Posterior cingulate gyrus (tissue), 11 donors: ENCODE measurements around the gene POLR2E.

Source experiments
- DNase-seq, 10 donors: peaks; one replicate each; pipeline versions ENCODE4 v3.0.0 to v3.0.0-alpha.2; 2020 to 2021; ENCODE audit warnings: mixed read lengths in 3 of 10
- intact Hi-C: fragments of 100-400 bp; cut with DNase I; formaldehyde crosslinking; loops from one replicate; pipeline ENCODE4 v1.15.1; 2023

POLR2E gene

DNA sequence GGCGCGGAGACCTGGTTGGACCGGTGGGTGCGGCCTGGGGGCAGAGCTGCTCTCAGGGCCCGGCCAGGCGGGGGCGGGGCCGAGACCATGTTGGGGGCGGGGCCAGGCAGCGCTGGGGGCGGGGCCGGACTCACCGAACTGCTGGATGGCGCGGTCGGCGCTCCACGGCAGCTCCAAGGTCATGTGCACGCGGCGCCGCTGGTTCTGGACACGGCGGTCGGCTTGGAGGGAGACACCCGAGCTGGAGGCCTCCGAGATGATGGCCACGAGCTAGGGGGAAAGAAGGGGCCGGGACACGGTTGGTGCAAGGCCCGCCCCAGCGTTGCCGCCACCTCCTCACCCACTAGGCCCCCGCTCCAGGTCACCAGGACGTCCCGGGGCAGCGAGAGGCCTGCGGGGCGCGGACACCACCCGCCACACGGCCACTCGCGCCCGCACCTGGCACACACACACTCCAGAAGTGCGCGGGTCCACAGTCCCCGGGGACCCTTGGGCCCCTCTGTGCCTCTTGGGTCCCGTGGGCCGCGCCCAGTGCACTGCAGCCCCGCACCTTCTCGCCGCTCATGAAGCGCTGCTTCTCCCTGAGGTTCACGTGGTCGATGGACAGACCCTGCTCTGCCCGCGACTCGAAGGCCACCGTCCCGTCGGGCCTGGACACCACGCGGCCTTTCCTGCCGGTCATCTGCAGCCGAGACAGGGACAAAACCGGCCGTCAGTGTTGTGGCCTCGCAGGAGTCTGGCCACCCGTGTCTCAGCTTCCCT lies 17.3 kb upstream of the POLR2E start:
- no peak for DNase-seq

DNA sequence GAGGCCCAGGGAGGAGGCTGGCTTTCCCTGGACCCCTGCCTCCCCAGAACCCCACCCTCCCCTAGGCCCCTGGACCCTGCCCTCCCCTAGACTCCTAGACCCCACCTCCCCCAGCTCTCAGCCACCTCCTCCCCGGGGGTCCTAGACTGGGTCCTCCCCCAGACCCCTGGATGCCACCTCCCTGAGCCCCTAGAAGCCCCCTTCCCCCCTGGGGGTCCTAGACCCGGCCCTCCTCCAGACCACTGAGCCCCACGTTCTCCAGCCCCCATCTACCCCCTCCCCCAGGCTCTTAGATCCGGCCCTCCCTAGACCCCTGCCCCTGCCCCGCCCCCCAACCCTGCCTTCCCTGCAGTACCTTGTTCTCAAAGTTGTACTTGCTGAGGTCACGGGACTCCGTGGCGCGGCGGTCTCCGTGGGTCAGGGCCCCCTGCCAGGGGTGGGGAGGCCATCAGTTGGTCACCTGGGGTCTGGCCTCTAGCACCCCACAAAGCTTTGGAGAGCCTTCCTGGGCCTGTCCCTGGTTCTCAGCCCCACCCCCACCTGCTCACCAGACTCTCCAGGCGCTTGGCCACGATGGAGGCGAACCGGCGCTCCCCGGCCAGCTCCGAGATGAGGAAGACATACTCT lies 16.6 kb upstream of the POLR2E start:
- intact Hi-C loops: loop anchor here (5.0 kb wide), 2 partner anchors 81 to 126 kb away; partner anchors contain the start of gene CBARP
- DNase-seq: no peak

More for the DNA sequence above, 17.3 kb upstream of the POLR2E start:
- intact Hi-C loops: loop anchor here (5.0 kb wide), 2 partner anchors 80 to 125 kb away; partner anchors contain the start of gene CBARP

DNA sequence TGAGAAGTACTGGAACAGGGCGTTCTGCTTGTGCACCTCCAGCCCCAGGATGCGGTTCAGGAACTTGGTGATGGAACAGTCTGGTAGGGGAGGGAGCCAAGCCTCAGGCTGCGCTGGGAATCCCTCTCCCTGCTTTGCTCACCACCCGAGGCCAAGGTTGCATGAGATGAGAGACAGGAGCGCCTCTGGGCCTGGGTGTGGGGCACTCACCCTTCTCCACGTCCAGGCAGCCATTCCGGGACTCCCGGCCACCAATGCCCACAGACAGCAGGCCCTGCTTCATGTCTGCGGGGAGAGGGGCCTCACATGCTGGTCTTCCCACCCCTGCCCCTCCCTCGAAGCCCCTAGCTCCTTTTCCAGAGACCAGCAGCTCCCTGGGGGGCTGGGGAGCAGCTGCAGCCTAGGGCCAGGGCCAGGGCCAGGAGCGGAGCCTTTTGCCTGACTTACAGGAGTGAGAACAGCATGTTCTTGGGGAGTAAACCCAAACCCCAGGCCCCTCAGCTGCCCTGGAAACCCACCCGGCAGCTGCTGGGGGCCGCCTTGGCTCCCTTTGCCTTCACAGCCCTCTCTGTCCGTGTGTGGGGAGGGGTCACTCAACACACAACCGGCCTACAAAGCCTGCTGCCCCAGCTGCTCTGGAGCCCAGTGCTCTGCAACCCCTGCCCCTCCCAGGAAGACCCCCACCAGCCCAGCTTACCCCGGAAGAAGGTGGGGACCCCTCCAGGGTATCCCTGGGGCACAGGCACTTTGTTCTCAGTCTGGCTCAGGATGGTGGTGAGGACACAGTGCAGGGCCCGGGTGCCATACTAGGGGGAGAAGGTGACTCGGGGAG lies 15.8 kb upstream of the POLR2E start:
- no peak for DNase-seq
- intact Hi-C loops: loop anchor here (5.0 kb wide), 2 partner anchors 81 to 126 kb away; partner anchors contain the start of gene CBARP

DNA sequence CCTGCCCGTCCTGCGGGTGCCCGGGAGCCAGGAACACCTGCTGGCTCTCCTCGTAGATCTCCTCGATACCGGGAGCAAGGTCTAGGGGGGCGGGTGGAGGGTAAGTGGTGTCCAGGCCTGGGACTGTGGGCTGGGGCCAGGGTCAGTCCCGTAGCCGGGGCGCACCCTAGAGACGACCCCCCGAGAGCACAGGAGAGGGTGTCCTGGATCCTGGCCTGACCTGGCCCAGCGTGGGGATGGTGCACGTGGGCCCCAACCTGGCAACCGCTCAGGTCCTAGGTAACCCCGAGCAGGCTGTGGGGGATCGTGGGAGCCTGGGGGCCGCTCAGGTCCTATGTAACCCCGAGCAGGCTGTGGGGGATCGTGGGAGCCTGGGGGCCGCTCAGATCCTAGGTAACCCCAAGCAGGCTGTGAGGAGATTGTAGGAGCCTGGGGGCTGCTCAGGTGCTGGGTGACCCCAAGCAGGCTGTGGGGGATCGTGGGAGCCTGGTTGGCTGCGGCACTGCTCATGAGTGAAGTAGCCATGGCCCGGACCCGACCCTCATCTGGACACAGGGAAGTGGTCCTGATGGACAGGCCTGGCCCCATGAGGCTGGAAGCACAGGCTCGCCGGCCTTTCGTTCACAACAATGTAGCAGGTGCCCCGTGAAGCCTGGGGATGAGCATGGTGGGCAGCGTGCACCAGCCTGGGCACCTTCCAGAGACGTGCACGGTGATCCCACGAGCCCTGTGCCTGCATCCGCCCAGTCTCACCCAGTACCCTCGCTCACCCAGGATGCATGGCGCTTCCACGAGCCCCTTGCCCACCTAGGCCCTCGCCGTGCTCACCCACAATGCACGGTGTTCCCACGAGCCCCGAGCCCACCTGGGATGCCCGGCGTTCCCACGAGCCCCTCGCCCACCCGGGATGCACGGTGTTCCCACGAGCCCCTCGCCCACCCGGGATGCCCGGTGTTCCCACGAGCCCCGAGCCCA lies 14.8 kb upstream of the POLR2E start:
- DNase-seq: no peak
- intact Hi-C loops: loop anchor here (5.0 kb wide), 2 partner anchors 82 to 127 kb away; partner anchors contain the start of gene CBARP

DNA sequence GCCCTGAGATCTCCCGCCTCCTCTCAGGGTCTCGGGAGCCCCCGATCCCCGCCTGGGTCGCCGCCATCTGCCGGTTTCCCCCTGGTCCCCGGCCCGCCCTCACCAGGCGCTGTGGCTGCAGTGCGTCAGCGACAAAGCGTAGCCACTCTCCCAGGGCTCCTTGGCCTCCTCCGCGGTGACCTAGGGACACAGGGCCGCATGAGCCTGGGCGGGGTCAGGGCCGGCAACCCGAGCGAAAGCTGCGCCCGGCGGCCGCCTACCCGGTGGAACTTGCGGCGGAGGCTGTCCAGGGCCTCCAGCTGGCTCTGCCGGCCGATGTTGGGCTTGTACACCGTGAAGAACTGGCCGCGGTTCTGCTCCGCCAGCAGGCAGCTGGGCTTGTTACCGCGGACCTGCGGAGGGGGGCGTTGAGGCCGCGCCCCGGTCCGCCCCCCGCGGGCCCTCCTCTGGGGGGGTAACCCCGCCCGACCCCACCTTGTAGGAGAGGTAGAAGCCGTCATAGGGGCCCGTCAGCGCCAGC lies 13.9 kb upstream of the POLR2E start:
- no peak for DNase-seq
- intact Hi-C loops: no loop called here

DNA sequence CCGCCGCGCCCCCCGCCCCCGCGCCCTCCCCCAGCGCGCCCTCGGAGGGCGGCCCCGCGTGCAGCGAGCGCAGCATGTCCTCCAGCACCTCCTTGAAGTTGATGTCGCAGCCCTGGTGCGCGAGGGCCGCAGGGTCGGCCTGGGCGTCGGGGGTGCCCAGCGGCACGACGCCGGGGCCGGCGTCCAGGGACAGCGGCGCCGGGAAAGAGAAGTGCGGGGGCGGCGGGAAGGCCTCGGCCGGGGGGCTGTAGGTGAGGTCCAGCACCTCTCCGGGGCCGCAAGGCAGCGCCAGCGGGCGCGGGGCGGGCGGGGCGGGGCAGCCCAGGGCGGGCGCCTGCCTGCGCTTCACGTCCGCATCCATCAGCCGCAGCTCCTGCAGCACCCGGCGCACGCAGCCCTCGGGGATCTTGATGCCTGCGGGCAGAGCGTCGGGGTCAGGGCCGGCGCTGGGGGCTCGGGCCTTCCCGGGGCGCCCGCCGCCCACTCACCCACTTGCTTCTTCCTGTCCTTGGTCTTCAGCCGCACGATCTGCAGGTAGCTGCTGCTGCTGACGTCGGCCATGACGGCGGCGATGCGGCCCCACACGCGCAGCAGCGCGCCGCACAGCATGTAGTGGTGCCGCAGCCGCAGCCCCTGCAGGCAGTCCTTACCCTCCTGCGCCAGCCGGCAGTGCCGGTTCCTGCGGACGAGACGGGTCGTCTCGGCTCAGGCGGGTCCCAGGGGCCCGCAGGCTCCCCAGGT lies 13.3 kb upstream of the POLR2E start:
- no peak for DNase-seq
- intact Hi-C loops: no loop called here

DNA sequence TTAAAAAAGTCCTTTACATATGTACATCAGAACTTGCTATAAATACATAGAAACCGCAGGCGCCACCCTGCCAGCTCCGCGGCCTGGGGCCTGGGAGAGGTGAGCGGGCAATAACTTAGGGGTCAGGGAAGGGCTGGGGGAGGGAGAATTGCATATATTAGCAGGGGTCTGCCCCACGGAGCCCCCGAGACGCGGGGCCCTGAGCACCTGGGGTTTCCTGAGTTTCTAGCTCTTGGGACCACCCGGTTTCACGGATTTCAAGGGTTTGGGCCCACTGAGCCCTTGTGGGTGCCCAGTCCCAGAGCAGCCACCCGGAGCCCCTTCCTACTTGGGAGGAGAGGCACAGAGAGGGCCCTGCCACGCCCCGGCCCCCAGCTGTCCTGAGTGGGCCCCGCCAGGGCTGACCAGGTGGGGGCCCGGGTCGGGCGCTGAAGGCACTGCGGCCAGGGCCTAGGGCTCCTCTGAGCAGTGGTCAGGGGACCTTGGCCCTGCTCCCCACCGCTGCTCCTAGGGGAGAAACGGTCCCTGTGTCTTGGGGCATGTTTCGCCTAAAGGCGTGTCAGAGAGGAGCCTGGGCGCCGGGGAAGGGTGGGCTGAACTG lies 12.6 kb upstream of the POLR2E start:
- no peak for DNase-seq
- intact Hi-C loops: no loop called here

DNA sequence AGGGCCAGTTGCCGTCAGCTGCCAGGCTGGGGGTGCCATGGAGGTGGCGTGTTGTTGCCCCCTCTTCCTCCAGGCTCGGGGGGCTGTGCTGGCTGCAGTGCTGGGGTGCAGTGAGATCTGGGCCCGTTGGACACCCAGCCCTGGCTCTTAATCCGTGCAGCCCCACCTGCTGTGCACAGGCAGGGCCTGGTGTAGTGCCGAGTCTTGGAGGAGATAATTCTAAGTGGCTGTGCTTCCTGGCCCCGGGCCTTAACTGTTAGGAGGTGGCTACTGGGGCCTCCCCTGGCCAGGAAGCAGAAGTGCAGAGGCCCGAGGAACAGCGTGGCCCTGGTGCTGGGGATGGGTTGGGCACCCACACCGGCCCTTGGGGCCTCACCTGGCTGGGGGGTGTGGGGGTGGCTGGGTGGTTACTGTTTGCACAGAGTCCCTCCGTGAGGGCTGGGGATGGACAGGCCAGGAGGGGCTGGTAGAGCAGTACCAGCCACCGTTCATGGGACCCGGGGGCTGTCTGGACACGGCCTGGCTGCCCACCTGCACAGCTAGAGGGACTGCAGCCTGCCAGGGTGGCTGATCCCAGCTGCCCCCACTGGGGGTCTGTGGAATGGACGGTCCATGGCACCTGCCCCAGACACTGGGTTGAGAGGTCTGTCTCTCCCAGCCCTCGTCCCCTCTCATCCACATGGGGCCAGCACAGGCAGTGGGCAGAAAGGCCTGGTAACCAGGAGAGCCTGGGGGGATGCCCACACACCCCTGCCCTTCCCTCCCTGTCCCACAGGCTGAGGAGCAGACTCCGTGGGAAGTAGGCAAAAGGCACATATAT lies 11.9 kb upstream of the POLR2E start:
- intact Hi-C loops: no loop called here
- no peak for DNase-seq

DNA sequence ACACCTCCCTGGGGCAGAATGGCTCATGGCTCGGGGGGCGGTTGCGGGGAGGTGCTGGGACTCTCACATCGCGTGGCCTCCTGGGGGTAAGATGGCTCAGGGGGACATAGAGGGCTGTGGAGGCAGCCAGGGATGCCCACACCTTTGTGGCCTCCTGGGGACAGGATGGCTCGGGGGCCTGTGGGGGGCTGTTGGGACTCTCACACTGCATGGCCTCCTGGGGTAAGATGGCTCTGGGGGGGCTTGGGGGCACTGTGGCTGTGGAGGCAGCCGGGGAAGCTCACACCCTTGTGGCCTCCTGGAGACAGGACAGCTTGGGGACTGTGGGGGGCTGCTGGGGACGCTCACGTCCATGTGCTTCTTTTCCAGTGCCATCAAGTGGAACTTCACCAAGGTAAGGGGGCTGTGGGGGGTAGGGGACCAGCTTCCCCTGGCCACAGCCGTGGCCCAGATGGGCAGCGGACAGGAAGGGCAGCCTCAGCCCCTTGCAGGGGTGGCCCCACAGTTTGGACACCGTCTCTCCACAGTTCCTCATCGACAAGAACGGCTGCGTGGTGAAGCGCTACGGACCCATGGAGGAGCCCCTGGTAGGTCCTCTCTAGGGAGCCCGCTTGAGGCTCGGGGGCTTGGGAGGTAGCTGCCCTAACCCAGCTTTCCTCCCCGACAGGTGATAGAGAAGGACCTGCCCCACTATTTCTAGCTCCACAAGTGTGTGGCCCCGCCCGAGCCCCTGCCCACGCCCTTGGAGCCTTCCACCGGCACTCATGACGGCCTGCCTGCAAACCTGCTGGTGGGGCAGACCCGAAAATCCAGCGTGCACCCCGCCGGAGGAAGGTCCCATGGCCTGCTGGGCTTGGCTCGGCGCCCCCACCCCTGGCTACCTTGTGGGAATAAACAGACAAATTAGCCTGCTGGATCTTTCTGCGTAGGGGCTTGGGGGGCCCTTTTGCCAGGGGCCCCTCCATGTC lies 11.0 kb upstream of the POLR2E start:
- no peak for DNase-seq
- intact Hi-C loops: no loop called here

DNA sequence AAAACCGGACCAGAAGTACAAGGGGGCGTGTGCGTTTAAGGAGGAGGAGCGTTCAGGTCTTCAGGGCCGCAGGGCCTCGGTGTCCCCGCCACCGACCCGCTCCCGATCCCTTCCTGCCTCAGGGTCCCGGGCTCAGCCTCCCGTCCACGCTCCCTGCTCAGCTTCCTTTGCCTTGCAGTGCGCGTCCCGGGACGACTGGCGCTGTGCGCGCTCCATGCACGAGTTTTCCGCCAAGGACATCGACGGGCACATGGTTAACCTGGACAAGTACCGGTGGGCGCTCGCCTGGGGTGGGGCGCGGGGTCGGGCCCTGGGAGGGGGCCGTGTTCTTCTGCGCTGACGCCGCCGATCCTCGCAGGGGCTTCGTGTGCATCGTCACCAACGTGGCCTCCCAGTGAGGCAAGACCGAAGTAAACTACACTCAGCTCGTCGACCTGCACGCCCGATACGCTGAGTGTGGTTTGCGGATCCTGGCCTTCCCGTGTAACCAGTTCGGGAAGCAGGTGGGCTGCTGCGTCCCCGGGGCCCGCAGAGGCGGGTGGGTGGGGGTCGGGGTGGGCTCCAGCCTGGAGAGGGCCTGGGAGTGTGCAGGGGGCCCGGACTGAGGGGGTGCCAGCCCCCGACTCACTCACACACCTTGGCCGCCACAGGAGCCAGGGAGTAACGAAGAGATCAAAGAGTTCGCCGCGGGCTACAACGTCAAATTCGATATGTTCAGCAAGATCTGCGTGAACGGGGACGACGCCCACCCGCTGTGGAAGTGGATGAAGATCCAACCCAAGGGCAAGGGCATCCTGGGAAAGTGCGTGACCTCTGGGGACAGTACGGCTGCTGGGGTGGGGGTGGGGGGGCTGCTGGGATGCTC lies 10.1 kb upstream of the POLR2E start:
- no peak for DNase-seq
- intact Hi-C loops: no loop called here

DNA sequence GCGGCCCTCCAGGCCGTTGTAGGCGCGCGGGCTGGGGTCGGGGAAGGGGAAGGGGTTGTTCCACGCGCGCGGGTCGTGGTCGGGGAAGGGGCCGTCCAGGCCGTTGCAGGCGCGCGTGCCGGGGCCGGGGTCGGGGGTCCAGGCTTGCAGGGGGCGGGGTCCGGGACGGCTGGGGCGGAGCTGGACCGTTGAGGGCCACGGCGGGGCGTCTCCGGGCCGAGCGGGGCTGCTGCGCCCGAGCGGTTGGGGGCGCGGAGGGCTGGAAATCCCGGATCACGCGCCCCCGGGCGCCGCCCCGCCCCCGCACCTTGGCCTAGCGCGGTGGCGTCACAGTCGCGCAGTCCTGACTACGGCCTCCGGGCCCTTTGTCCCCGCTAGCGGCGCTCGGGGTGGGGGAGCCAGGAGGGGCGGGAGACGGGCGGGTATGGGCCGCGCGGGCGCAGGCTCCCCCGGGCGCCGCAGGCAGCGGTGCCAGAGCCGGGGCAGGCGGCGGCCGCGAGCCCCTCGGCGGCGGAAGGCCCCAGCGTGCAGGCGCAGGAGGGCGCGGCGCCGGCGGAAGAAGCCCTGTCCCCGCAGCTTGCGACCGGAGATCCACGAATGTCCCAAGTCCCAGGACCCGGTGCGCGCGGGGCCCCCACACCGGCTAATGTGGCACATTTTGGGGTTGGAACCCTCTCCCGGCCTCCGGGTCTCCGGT lies 9.3 kb upstream of the POLR2E start:
- intact Hi-C loops: loop anchor here (5.0 kb wide), 1 partner anchor 68 kb away; the partner anchor contains the start of gene SBNO2

DNA sequence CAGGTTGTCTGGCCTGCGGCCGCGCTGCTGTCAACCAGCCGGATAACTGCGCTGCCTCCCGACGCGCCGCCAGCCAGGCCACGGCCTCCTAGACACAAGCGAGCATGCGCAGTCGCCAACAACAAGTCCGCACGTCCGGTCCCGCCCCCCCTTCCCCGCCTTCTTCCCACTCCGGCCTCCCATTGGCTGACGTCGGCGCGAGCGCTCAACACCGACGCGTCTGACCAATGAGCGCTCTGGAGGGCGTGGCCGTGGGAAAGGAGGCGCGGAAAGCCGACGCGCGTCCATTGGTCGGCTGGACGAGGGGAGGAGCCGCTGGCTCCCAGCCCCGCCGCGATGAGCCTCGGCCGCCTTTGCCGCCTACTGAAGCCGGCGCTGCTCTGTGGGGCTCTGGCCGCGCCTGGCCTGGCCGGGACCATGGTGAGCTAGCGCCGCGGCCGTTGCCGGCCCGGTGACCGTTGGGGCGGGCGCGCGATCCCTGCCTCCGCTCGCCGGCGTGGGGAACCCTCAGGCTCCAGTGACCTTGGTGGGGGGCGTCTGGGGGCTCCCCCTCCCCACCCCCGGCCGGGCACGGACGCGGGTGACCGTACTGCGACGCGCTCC lies 8.6 kb upstream of the POLR2E start, which contains the start of gene GPX4:
TSS of gene GPX4 (plus strand) at position 287 of the 603 bp plus-strand sequence. CDS start at position 337, 50 bp downstream.
- peak; percentile 96 to 100 (median 99) for DNase-seq
- intact Hi-C loops: loop anchor here (5.0 kb wide), 1 partner anchor 68 kb away; the partner anchor contains the start of gene SBNO2

More for the DNA sequence above, 9.3 kb upstream of the POLR2E start:
- peak; percentile 55 to 96 (median 72) for DNase-seq

DNA sequence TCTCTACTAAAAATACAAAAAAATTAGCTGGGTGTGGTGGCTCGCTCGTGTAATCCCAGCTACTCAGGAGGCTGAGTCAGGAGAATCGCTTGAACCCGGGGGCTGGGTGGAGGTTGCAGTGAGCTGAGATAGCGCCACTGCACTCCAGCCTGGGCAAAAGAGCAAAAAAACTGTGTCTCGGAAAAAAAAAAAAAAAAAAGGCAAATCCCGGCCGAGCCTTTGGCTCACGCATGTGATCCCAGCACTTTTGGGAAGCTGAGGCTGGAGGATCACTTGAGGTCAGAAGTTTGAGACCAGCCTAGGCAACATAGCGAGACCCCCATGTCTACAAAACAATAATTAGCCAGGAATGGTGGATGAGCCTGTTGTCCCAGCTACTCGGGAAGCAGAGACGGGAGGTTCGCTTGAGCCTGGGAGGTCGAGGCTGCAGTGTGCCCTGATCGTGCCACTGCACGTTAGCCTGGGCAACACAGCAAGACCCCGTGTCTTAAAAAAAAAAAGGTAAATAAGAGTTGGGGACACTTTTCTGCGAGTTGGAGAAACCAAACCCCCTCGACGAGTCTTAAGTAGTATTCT lies 8.0 kb upstream of the POLR2E start:
- intact Hi-C loops: loop anchor here (5.0 kb wide), 1 partner anchor 69 kb away; the partner anchor contains the start of gene SBNO2
- DNase-seq: no peak
